Right lobe of liver (tissue), 6 donors: ENCODE results near the gene VWA7. TPM values are rescaled to one million over a fixed set of nuclear protein-coding genes. Genes with fewer than 3 reads are reported as not detected.

Experiments used
- ATAC-seq, 4 donors: fragments of 200-7000 bp; cut with Tn5 transposase; one replicate each; pipeline ENCODE4 v1.9.1; 2020; ENCODE audit warnings: mild to moderate bottlenecking in 4 of 4, moderate library complexity in 4 of 4
- DNase-seq, 3 donors: peaks; one replicate each; pipeline ENCODE4 v3.0.0-alpha.2; 2020
- H3K27ac ChIP-seq, 3 donors: fragments of 200-600 bp; one replicate each; pipeline ENCODE4 v1.8.0; 2022
- H3K27me3 ChIP-seq, 2 donors: fragments of 200-600 bp; one replicate each; pipeline ENCODE4 v1.8.0; 2022
- H3K36me3 ChIP-seq, 4 donors: fragments of 200-600 bp; sonication (generic) in 1 of 4; one replicate each; pipeline versions ENCODE4 v1.5.1 to v1.8.0; 2017 to 2022; ENCODE audit warnings: control low read depth in 1 of 4
- H3K4me1 ChIP-seq, 4 donors: fragments of 200-600 bp; sonication (generic) in 1 of 4; one replicate each; pipeline versions ENCODE4 v1.5.1 to v1.8.0; 2017 to 2022; ENCODE audit warnings: control low read depth in 1 of 4
- H3K4me3 ChIP-seq, 3 donors: fragments of 200-600 bp; one replicate each; pipeline ENCODE4 v1.8.0; 2022
- H3K9me3 ChIP-seq, 4 donors: fragments of 200-600 bp; sonication (generic) in 1 of 4; one replicate each; pipeline versions ENCODE4 v1.5.1 to v1.8.0; 2017 to 2022; ENCODE audit warnings: control low read depth in 1 of 4
- CTCF ChIP-seq, 4 donors: fragments of 200-600 bp in 3 of 4; fragments of 450-650 bp in 1 of 4; IDR thresholded peaks; one replicate each; pipeline versions ENCODE4 v1.5.1 to v1.8.0; 2016 to 2022; ENCODE audit warnings: antibody characterized with exemption in 4 of 4, mild to moderate bottlenecking in 2 of 4
- POLR2A ChIP-seq: fragments of 450-650 bp; IDR thresholded peaks from one replicate; pipeline ENCODE4 v1.6.1; 2017; ENCODE audit warnings: antibody characterized with exemption, mild to moderate bottlenecking
- WGBS: methylation state at CpG from one replicate; pipeline ENCODE4 v1.1.6; 2018; ENCODE audit warnings: low coverage, low lambda C conversion rate; ENCODE audit not compliant: insufficient coverage; ENCODE audit errors: missing lambda C conversion rate; 5-methylcytosine and 5-hydroxymethylcytosine counted together
- intact Hi-C, 2 donors: fragments of 100-400 bp; cut with DNase I; formaldehyde crosslinking; loops; one replicate each; pipeline versions ENCODE4 v1.11.2 to v1.14.1; 2022
- total RNA-seq, 6 experiments: library from RNA; depleted of rRNA in 2 of 6; stranded (reverse); fragments of >200 nt in 2 of 6; fragmentation: NEBNext Ultra II Directional in 3 of 6; extraction: Animal tissue kit (Norgen Biotek cat#: 25700) in 3 of 6; gene quantifications; one replicate each; pipeline versions ENCODE4 v1.1.0 to v1.2.4, GENCODE V29; 2016 to 2023
- donor health status: DM: no; HTN: yes; CAD: no.
- donor health status: DM: no; HTN: no; CAD: no.
- donor health status: DM: no; HTN: no; CAD: no.
- donor health status: DM: no; HTN: yes; CAD: no.
- donor health status: DM: no; HTN: yes; CAD: no.

Gene VWA7
- total RNA-seq, 6 experiments from 2014 or later, result 1.2 to 5.2 (median 2.7) TPM

- Histone ChIP-seq H3K4me1 (peaks cover 0 to 27% (median 6%) of the 10 kb centered on the region in 4 donors), H3K27me3 (no peaks in the 10 kb centered on the region), H3K9me3 (no peaks in the 10 kb centered on the region), H3K27ac (peak overlapping the region in 1 of 3 donors; percentile 58), H3K36me3 (peaks cover 0 to 24% (median 11%) of the 10 kb centered on the region in 4 donors), H3K4me3 (no peak overlapping the region)
- TF ChIP-seq POLR2A (no peak), CTCF (IDR thresholded peaks at IDR 0.05) (no peak)
- WGBS, result 80% methylated on average over 2 of the region's 5 CpGs
- ATAC-seq (no peak), DNase-seq (no peak)
- intact Hi-C loops, result loop anchor here (10.0 kb wide), 1 partner anchor 57 kb away; no protein-coding TSS in a partner anchor
Observed at GRCh38 chr6:31778193-31778592, 1.1 kb upstream of the VWA7 start.

DNA sequence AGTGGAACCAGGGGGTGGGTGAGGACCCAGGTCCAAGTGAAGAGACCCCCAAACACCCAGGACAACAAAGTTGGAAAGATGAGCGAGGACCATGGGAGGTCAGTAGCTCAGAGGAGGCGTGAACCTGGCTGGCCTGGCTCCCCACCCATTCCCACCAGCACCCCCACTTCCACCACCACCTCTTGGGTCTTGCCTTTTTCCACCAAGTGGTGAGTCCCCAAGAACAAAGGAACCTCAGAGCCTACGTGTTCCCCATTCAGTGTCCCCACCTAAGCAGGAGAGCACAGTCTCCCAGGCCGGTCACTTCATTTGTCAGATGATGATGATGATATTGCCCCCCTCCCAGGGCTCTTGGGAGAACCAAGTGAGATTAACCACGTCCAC, 531 bp upstream of the VWA7 start:
- 93% methylated on average over 3 of the region's 5 CpGs for WGBS
- no peak for ATAC-seq
- no peak overlapping the region for H3K4me3 ChIP-seq
- H3K27me3 ChIP-seq, result no peaks in the 10 kb centered on the region
- intact Hi-C loops, result loop anchor here (10.0 kb wide), 1 partner anchor 57 kb away; no protein-coding TSS in a partner anchor
- peaks cover 0 to 30% (median 6%) of the 10 kb centered on the region in 4 donors for H3K4me1 ChIP-seq
- H3K27ac ChIP-seq, result peak overlapping the region; percentile 52 to 61 (median 58)
- peaks cover 0 to 24% (median 9%) of the 10 kb centered on the region in 4 donors for H3K36me3 ChIP-seq
- no peak for TF ChIP-seq CTCF (IDR thresholded peaks at IDR 0.05)
- no peak for TF ChIP-seq POLR2A
- no peaks in the 10 kb centered on the region for H3K9me3 ChIP-seq
- DNase-seq, result no peak

- TF ChIP-seq POLR2A (no peak), CTCF (IDR thresholded peaks at IDR 0.05) (no peak)
- 0% methylated on average over 3 of the region's 14 CpGs for WGBS
- peak in 3 of 4 donors; percentile 1 to 3 (median 2) for ATAC-seq
- Histone ChIP-seq H3K27ac (peak overlapping the region; percentile 52 to 61 (median 58)), H3K27me3 (no peaks in the 10 kb centered on the region), H3K36me3 (peaks cover 0 to 18% (median 8%) of the 10 kb centered on the region in 4 donors), H3K4me1 (peaks cover 0 to 30% (median 6%) of the 10 kb centered on the region in 4 donors), H3K4me3 (peak overlapping the region; percentile 1 to 23 (median 18)), H3K9me3 (no peaks in the 10 kb centered on the region)
- no peak for DNase-seq
- intact Hi-C loops, result loop anchor here (10.0 kb wide), 1 partner anchor 58 kb away; no protein-coding TSS in a partner anchor
Observed at GRCh38 chr6:31776485-31776988, 591 bp downstream of the VWA7 start.

- TF ChIP-seq POLR2A (no peak), CTCF (IDR thresholded peaks at IDR 0.05) (no peak)
- H3K27ac ChIP-seq, result peak overlapping the region; percentile 52 to 61 (median 58)
- H3K27me3 ChIP-seq, result no peaks in the 10 kb centered on the region
- peaks cover 0 to 30% (median 6%) of the 10 kb centered on the region in 4 donors for H3K4me1 ChIP-seq
- ATAC-seq (peak; percentile 1 to 24 (median 10)), DNase-seq (peak in 2 of 3 donors; percentile 75 to 79)
- H3K4me3 ChIP-seq, result no peak overlapping the region
- WGBS, result 67% methylated on average over 7 of the region's 32 CpGs
- peaks cover 0 to 13% (median 7%) of the 10 kb centered on the region in 4 donors for H3K36me3 ChIP-seq
- intact Hi-C loops, result loop anchor here (10.0 kb wide), 1 partner anchor 59 kb away; no protein-coding TSS in a partner anchor
- H3K9me3 ChIP-seq, result no peaks in the 10 kb centered on the region
Observed at GRCh38 chr6:31775633-31776484, 1.3 kb downstream of the VWA7 start.
